Mucosa of rectum (tissue), 2 donors: ENCODE results near the gene SFI1.

Experiments
- H3K27ac ChIP-seq, 2 donors: one replicate each; pipeline ENCODE4 v1.7.0; 2013; ENCODE audit warnings: inconsistent platforms in 2 of 2, low read depth in 2 of 2, low read length in 2 of 2
- H3K27me3 ChIP-seq, 2 donors: one replicate each; pipeline ENCODE4 v1.7.0; 2013; ENCODE audit warnings: low read length in 2 of 2; ENCODE audit not compliant: control insufficient read depth in 2 of 2, insufficient read depth in 2 of 2
- H3K36me3 ChIP-seq, 2 donors: one replicate each; pipeline ENCODE4 v1.7.0; 2013; ENCODE audit warnings: low read length in 2 of 2; ENCODE audit not compliant: control insufficient read depth in 2 of 2, insufficient read depth in 2 of 2
- H3K4me1 ChIP-seq, 2 donors: one replicate each; pipeline ENCODE4 v1.7.0; 2013; ENCODE audit warnings: low read length in 2 of 2, mild to moderate bottlenecking in 1 of 2; ENCODE audit not compliant: control insufficient read depth in 2 of 2, insufficient read depth in 2 of 2
- H3K4me3 ChIP-seq, 2 donors: one replicate each; pipeline ENCODE4 v1.7.0; 2013; ENCODE audit warnings: low read length in 2 of 2
- H3K9ac ChIP-seq, 2 donors: one replicate each; pipeline ENCODE4 v1.7.0; 2013; ENCODE audit warnings: low read length in 2 of 2, low read depth in 1 of 2, mild to moderate bottlenecking in 1 of 2
- H3K9me3 ChIP-seq, 2 donors: one replicate each; pipeline ENCODE4 v1.7.0; 2013; ENCODE audit warnings: low read length in 2 of 2; ENCODE audit not compliant: control insufficient read depth in 2 of 2
- donor health status: healthy.
- donor health status: Normal muscosa, but diverticular disease.

SFI1 gene

GRCh38 chr22:31613904-31614296, 117.6 kb downstream of the SFI1 start:
- H3K4me1 ChIP-seq = peaks cover 7 to 13% of the 10 kb centered on the region in 2 donors
- no peaks in the 10 kb centered on the region for H3K9me3 ChIP-seq
- H3K27me3 ChIP-seq = no peaks in the 10 kb centered on the region
- H3K36me3 ChIP-seq = peaks cover 17 to 28% of the 10 kb centered on the region in 2 donors
- no peak overlapping the region for H3K9ac ChIP-seq
- H3K4me3 ChIP-seq = no peak overlapping the region
- H3K27ac ChIP-seq = no peak overlapping the region

- Histone ChIP-seq H3K4me1 (peaks cover 7 to 13% of the 10 kb centered on the region in 2 donors), H3K36me3 (peaks cover 25 to 36% of the 10 kb centered on the region in 2 donors), H3K9ac (no peak overlapping the region), H3K9me3 (no peaks in the 10 kb centered on the region), H3K27me3 (no peaks in the 10 kb centered on the region), H3K27ac (no peak overlapping the region), H3K4me3 (no peak overlapping the region)
These were observed 118.6 kb downstream of the SFI1 start for GRCh38 chr22:31614781-31615490.

- H3K9me3 ChIP-seq = no peaks in the 10 kb centered on the region
- H3K36me3 ChIP-seq = peaks cover 28 to 42% of the 10 kb centered on the region in 2 donors
- H3K27me3 ChIP-seq = no peaks in the 10 kb centered on the region
- no peak overlapping the region for H3K27ac ChIP-seq
- no peak overlapping the region for H3K9ac ChIP-seq
- no peak overlapping the region for H3K4me3 ChIP-seq
- peaks cover 7 to 13% of the 10 kb centered on the region in 2 donors for H3K4me1 ChIP-seq
These were observed 119.1 kb downstream of the SFI1 start for GRCh38 chr22:31615491-31615860.

GRCh38 chr22:31615940-31616314, 119.6 kb downstream of the SFI1 start:
- H3K9me3 ChIP-seq = no peaks in the 10 kb centered on the region
- peaks cover 7 to 13% of the 10 kb centered on the region in 2 donors for H3K4me1 ChIP-seq
- no peak overlapping the region for H3K9ac ChIP-seq
- H3K4me3 ChIP-seq = no peak overlapping the region
- H3K36me3 ChIP-seq = peaks cover 32 to 46% of the 10 kb centered on the region in 2 donors
- H3K27ac ChIP-seq = no peak overlapping the region
- H3K27me3 ChIP-seq = no peaks in the 10 kb centered on the region

- Histone ChIP-seq H3K27ac (no peak overlapping the region), H3K36me3 (peaks cover 32 to 48% of the 10 kb centered on the region in 2 donors), H3K4me3 (no peak overlapping the region), H3K9ac (no peak overlapping the region), H3K9me3 (no peaks in the 10 kb centered on the region), H3K4me1 (peaks cover 7 to 13% of the 10 kb centered on the region in 2 donors), H3K27me3 (no peaks in the 10 kb centered on the region)
These were observed 120.1 kb downstream of the SFI1 start for GRCh38 chr22:31616315-31616980.

DNA sequence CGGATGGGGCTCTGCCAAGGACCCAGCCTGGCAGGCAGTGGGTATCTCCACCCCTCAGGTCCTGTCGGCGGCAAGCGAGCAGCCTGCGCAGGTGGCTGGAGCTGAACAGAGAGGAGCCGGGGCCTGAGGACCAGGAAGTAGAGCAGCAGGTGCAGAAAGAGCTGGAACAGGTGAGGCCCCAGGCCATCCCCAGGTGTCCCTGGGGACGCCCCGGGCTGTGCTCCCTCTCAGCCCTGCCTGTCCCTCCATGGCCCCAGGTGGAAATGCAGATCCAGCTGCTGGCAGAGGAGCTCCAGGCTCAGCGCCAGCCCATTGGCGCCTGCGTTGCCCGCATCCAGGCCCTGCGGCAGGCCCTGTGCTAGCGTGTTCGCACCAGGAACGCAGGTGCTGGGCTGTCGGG, 121.7 kb downstream of the SFI1 start:
- Histone ChIP-seq H3K27me3 (no peaks in the 10 kb centered on the region), H3K9ac (no peak overlapping the region), H3K36me3 (peaks cover 28 to 50% of the 10 kb centered on the region in 2 donors), H3K27ac (no peak overlapping the region), H3K9me3 (no peaks in the 10 kb centered on the region), H3K4me1 (peaks cover 7 to 13% of the 10 kb centered on the region in 2 donors), H3K4me3 (no peak overlapping the region)

DNA sequence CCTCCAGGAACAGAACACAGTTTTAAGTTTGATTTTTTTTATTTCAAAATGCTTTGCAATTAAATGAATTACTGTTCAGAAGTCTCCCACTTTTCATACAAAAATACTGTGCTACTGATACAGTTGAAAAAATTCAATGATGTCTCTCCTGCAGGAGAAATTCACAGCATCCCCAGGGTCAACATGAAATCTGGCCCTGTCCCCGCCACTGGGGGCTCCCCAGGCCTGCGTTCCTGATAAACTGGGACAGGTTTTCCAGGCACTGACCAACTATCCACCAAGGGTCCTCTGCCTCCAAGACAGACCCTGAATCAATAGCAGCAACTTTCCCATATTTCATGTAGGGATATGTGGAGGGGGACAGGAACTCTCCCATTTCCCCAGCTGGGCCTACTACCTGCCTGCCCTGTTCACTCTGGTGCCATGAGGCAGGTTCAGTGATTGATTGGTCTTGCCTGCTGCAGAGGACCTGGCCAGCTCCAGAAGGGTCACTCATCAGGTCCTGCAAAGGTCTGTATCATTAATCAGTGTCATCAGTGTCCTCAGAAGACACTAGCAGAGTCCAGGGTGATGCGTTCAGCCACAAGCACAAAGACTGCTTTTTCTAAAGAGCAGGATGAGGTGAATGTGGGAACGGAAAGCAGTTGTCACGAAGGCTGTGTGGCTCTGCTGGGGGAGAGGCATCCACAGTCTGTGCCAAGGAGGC, 122.3 kb downstream of the SFI1 start:
- H3K27me3 ChIP-seq = no peaks in the 10 kb centered on the region
- H3K4me3 ChIP-seq = no peak overlapping the region
- H3K9ac ChIP-seq = no peak overlapping the region
- H3K36me3 ChIP-seq = peaks cover 28 to 50% of the 10 kb centered on the region in 2 donors
- H3K4me1 ChIP-seq = peaks cover 7 to 13% of the 10 kb centered on the region in 2 donors
- no peaks in the 10 kb centered on the region for H3K9me3 ChIP-seq
- H3K27ac ChIP-seq = no peak overlapping the region

GRCh38 chr22:31619611-31620300, 123.4 kb downstream of the SFI1 start:
- Histone ChIP-seq H3K36me3 (peaks cover 31 to 52% of the 10 kb centered on the region in 2 donors), H3K9ac (no peak overlapping the region), H3K27me3 (no peaks in the 10 kb centered on the region)

DNA sequence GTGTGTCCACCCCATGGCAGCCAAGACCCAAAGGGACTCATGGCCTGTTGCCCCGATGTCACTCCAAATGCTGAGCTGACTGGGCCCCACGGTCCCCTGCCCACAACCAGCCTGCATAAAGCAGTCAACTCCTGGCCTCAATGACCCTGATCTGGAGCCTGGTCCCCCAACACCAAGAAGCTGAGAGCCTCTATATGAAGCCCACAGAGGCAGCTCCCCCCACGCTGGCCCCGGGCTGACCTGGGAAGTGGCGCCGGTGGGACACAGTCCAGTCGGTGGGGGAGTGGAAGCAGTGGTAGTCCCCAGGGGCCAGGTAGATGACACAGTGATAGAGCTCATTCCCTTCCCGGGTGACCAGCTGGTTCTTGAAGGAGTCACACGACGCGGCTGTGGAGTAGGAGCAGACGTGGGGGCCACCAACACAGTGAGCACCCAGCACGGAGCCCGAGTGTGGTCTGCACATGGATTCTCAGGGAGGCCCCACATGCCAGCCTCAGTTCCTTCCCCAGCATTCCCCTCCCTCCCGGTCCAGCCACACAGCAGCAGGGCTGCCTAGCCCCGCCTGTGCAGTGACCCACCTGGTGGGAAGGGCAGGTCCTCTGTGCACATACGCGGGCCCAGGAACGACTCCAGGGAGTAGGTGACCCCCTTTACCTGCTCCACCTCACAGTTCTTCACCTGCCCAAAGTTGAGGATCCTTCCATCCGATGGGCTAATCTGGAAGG, 124.6 kb downstream of the SFI1 start:
- Histone ChIP-seq H3K4me3 (no peak overlapping the region), H3K27me3 (no peaks in the 10 kb centered on the region), H3K9me3 (no peaks in the 10 kb centered on the region), H3K36me3 (peaks cover 31 to 52% of the 10 kb centered on the region in 2 donors), H3K27ac (no peak overlapping the region), H3K4me1 (peaks cover 9 to 16% of the 10 kb centered on the region in 2 donors), H3K9ac (no peak overlapping the region)

More at GRCh38 chr22:31619611-31620300, 123.4 kb downstream of the SFI1 start:
- Histone ChIP-seq H3K4me3 (no peak overlapping the region), H3K27ac (no peak overlapping the region), H3K9me3 (no peaks in the 10 kb centered on the region), H3K4me1 (peaks cover 7 to 13% of the 10 kb centered on the region in 2 donors)
